NCI-H1436 treated with DMSO at 0.1 percent for 48 hours (cell line): Measurements from ENCODE around the gene ZBED4.
"Not testable (repeated sequence)": the region's sequence is repeated elsewhere in the genome, so short reads cannot be mapped to it uniquely, and the experiment has no call there.

ENCODE experiments used
- DNase-seq: peaks from one replicate; lab custom pipeline; 2025; lab: John Stamatoyannopoulos, UW

Gene ZBED4

GRCh38 chr22:49852568-49852897, 1.1 kb upstream of the ZBED4 start:
- not testable (repeated sequence) for DNase-seq

GRCh38 chr22:49853981-49854831, 562 bp downstream of the ZBED4 start:
- no peak for DNase-seq

GRCh38 chr22:49855251-49855911, 1.7 kb downstream of the ZBED4 start:
- no peak for DNase-seq

- DNase-seq = no peak
These were observed 2.7 kb downstream of the ZBED4 start for GRCh38 chr22:49856343-49856742.

GRCh38 chr22:49856766-49857618, 3.3 kb downstream of the ZBED4 start:
- DNase-seq = no peak

GRCh38 chr22:49858827-49859226, 5.2 kb downstream of the ZBED4 start:
- DNase-seq = no peak

- DNase-seq = no peak
These were observed 8.2 kb downstream of the ZBED4 start for GRCh38 chr22:49861642-49862495.

- DNase-seq = no peak
These were observed 8.8 kb downstream of the ZBED4 start for GRCh38 chr22:49862496-49862776.

GRCh38 chr22:49863931-49864330, 10.3 kb downstream of the ZBED4 start:
- DNase-seq = no peak

- no peak for DNase-seq
These were observed 11.5 kb downstream of the ZBED4 start for GRCh38 chr22:49865156-49865555.

GRCh38 chr22:49866134-49866533, 12.5 kb downstream of the ZBED4 start:
- DNase-seq = no peak

GRCh38 chr22:49866646-49867045, 13.0 kb downstream of the ZBED4 start:
- no peak for DNase-seq

- DNase-seq = no peak
These were observed 13.9 kb downstream of the ZBED4 start for GRCh38 chr22:49867303-49868265.

GRCh38 chr22:49869086-49869830, 15.6 kb downstream of the ZBED4 start:
- no peak for DNase-seq

GRCh38 chr22:49869845-49870712, 16.4 kb downstream of the ZBED4 start:
- DNase-seq = no peak

GRCh38 chr22:49871482-49871881, 17.8 kb downstream of the ZBED4 start:
- DNase-seq = no peak

- no peak for DNase-seq
These were observed 18.7 kb downstream of the ZBED4 start for GRCh38 chr22:49872347-49872746.

GRCh38 chr22:49873228-49873940, 19.7 kb downstream of the ZBED4 start:
- DNase-seq = no peak
